Keratinocyte (primary cell): ENCODE data around the gene TLR9. TPM values are rescaled to one million over a fixed set of nuclear protein-coding genes. Genes with fewer than 3 reads are reported as not detected.

Source experiments
- DNase-seq: peaks from one replicate; pipeline ENCODE4 v3.0.0-alpha.2; 2011; ENCODE audit warnings: low read depth, missing footprints, low spot score
- FAIRE-seq: peaks from 2 replicates; lab custom pipeline; 2011; peaks lifted over from hg19 to GRCh38; lab: Jason Lieb, UNC
- H2AFZ ChIP-seq: 2 replicates; pipeline ENCODE4 v1.6.0; 2012; ENCODE audit warnings: low read length, control low read depth, inconsistent platforms; ENCODE audit not compliant: control insufficient read depth
- H3K27ac ChIP-seq: 2 replicates; pipeline ENCODE4 v1.5.1; 2011; ENCODE audit warnings: low read length; ENCODE audit not compliant: control insufficient read depth, insufficient read depth
- H3K27me3 ChIP-seq: 3 replicates; pipeline ENCODE4 v1.6.0; 2011; ENCODE audit warnings: low read length; ENCODE audit not compliant: control insufficient read depth, insufficient read depth; ENCODE audit errors: extremely low read depth
- H3K36me3 ChIP-seq, 2 experiments: 2 replicates in 1 of 2; 3 replicates in 1 of 2; pipeline ENCODE4 v1.5.1; 2011; ENCODE audit warnings: low read length in 2 of 2, mild to moderate bottlenecking in 1 of 2; ENCODE audit not compliant: control insufficient read depth in 2 of 2, insufficient read depth in 2 of 2; ENCODE audit errors: extremely low read depth in 1 of 2
- H3K4me1 ChIP-seq: 3 replicates; pipeline ENCODE4 v1.5.1; 2011; ENCODE audit warnings: low read length; ENCODE audit not compliant: control insufficient read depth, insufficient read depth; ENCODE audit errors: extremely low read depth
- H3K4me2 ChIP-seq: 3 replicates; pipeline ENCODE4 v1.6.0; 2011; ENCODE audit warnings: low read depth, low read length; ENCODE audit not compliant: control insufficient read depth, insufficient read depth; ENCODE audit errors: extremely low read depth
- H3K4me3 ChIP-seq, 3 experiments: fragments of 200-600 bp in 1 of 3; sonication (generic) in 1 of 3; 2 replicates in 2 of 3; 3 replicates in 1 of 3; pipeline ENCODE4 v1.5.1; 2011 to 2016; ENCODE audit warnings: low read length in 3 of 3, mild to moderate bottlenecking in 3 of 3, control low read depth in 2 of 3, inconsistent platforms in 1 of 3, low read depth in 1 of 3, mixed read lengths in 1 of 3, mixed run types in 1 of 3, moderate library complexity in 1 of 3; ENCODE audit not compliant: control insufficient read depth in 2 of 3, insufficient read depth in 2 of 3; ENCODE audit errors: extremely low read depth in 1 of 3
- H3K79me2 ChIP-seq: 2 replicates; pipeline ENCODE4 v1.6.0; 2012; ENCODE audit warnings: low read length; ENCODE audit not compliant: control insufficient read depth, insufficient read depth
- H3K9ac ChIP-seq: 3 replicates; pipeline ENCODE4 v1.6.0; 2011; ENCODE audit warnings: low read length; ENCODE audit not compliant: control insufficient read depth, insufficient read depth; ENCODE audit errors: extremely low read depth
- H3K9me1 ChIP-seq: 3 replicates; pipeline ENCODE4 v1.6.0; 2011; ENCODE audit warnings: low read length; ENCODE audit not compliant: control insufficient read depth, insufficient read depth; ENCODE audit errors: extremely low read depth
- H3K9me3 ChIP-seq: 2 replicates; pipeline ENCODE4 v1.5.1; 2012; ENCODE audit warnings: low read depth, low read length; ENCODE audit not compliant: control insufficient read depth
- H4K20me1 ChIP-seq: 3 replicates; pipeline ENCODE4 v1.6.0; 2011; ENCODE audit warnings: low read length; ENCODE audit not compliant: control insufficient read depth, insufficient read depth; ENCODE audit errors: extremely low read depth
- EZH2 ChIP-seq: IDR thresholded peaks from one replicate; pipeline ENCODE4 v1.6.1; 2012; ENCODE audit warnings: inconsistent platforms, mild to moderate bottlenecking, low read length, moderate library complexity
- dilution Hi-C: fragments of 300-500 bp; cut with MboI; formaldehyde crosslinking; loops from one replicate; pipeline ENCODE4 v1.7.0; 2020; ENCODE audit warnings: low sequenced_read_pairs; ENCODE audit not compliant: extremely low pct_ligation_motif_present
- polyA plus RNA-seq, 5 experiments: library from polyadenylated mRNA; depleted of rRNA in 3 of 5; stranded (reverse) in 3 of 5; stranded (forward) in 1 of 5; unstranded in 1 of 5; fragments of >200 nt; gene quantifications; 1 replicate in 1 of 5; 2 replicates in 3 of 5; 3 replicates in 1 of 5; pipeline versions ENCODE4 v1.2.1 to v1.2.3, GENCODE V29; 2011 to 2012; ENCODE audit warnings: missing spikeins in 2 of 5, low read depth in 1 of 5, low replicate concordance in 1 of 5
- small RNA-seq, 3 experiments: library from RNA; depleted of rRNA; stranded (forward); fragments of <200 nt; gene quantifications; one replicate each; pipeline ENCODE3, GENCODE V24; 2012; ENCODE audit warnings: low read depth in 3 of 3, low replicate concordance in 1 of 3; ENCODE audit not compliant: insufficient read length in 3 of 3
- TF ChIP-seq, protein P1 (sequence below), 3 experiments: IDR thresholded peaks in 1 of 3; conservative IDR thresholded peaks in 1 of 3; optimal IDR thresholded peaks in 1 of 3; 2 replicates in 2 of 3; 3 replicates in 1 of 3; pipeline versions ENCODE3 to v1.5.1; 2011; ENCODE audit warnings: low read length in 3 of 3, mild to moderate bottlenecking in 3 of 3, moderate library complexity in 2 of 3, control low read depth in 1 of 3, inconsistent platforms in 1 of 3; ENCODE audit not compliant: insufficient read depth in 2 of 3; ENCODE audit errors: extremely low read depth in 1 of 3

TLR9 gene
- polyA plus RNA-seq, 1 donor (not counting 4 experiments of a cell fraction or from before 2014, with no cell fraction given): not detected

DNA sequence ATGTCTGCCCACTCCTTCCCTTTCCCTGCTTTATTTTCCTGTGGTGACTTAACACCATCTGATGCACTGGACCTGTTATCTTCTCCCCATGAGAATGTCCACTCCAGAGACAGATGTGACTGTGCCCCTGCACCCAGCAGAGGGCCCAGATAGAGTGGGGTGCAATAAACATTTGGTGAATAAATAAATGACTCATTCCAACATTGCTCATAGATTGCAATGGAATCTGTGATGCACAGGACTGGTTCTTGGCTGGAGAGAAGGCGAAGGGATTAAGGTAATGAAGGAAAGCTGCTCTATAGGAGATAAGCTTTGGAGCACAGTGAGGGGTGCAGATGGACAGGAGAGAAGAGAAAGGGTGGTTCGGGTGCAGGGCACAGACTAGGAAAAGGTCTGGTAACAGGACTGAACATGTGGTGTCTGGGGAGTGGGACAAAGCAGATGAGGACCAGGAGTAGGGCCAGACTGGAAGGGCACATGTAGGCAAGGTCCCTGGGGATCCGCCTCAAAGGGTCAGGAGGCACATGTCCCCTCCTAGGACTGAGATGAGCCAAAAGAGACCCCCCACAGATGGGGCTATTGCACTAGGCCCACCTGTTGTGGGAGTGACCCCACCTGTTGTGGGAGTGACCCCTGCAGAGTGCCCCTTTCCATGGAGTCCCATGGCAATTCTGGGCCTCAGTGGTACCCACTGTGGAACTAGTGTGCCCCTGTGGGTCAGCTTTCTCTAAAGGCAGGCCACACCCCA lies 53.8 kb downstream of the TLR9 start:
- no peak overlapping the region for H2AFZ ChIP-seq
- no peak overlapping the region for H3K9ac ChIP-seq
- dilution Hi-C loops: no loop called here
- no peaks in the 10 kb centered on the region for H3K9me1 ChIP-seq
- TF ChIP-seq EZH2: no peak
- TF ChIP-seq, protein P1, sequence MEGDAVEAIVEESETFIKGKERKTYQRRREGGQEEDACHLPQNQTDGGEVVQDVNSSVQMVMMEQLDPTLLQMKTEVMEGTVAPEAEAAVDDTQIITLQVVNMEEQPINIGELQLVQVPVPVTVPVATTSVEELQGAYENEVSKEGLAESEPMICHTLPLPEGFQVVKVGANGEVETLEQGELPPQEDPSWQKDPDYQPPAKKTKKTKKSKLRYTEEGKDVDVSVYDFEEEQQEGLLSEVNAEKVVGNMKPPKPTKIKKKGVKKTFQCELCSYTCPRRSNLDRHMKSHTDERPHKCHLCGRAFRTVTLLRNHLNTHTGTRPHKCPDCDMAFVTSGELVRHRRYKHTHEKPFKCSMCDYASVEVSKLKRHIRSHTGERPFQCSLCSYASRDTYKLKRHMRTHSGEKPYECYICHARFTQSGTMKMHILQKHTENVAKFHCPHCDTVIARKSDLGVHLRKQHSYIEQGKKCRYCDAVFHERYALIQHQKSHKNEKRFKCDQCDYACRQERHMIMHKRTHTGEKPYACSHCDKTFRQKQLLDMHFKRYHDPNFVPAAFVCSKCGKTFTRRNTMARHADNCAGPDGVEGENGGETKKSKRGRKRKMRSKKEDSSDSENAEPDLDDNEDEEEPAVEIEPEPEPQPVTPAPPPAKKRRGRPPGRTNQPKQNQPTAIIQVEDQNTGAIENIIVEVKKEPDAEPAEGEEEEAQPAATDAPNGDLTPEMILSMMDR (optimal IDR thresholded peaks at IDR 0.05 in 1 of 3, IDR thresholded peaks at IDR 0.05 in 1 of 3, conservative IDR thresholded peaks at IDR 0.05 in 1 of 3; ENCODE audit: extremely low read depth in 1 of 3, insufficient read depth in 2 of 3, low read length in 3 of 3): peak in 2 of 3 experiments; percentile 7 to 9
- H3K27ac ChIP-seq: no peak overlapping the region
- H3K9me3 ChIP-seq: no peaks in the 10 kb centered on the region
- no peak overlapping the region for H3K4me2 ChIP-seq
- H3K4me1 ChIP-seq: peaks cover 7% of the 10 kb centered on the region
- no peak for DNase-seq
- no peaks in the 10 kb centered on the region for H4K20me1 ChIP-seq
- H3K79me2 ChIP-seq: no peaks in the 10 kb centered on the region
- H3K4me3 ChIP-seq: no peak overlapping the region
- H3K27me3 ChIP-seq: no peaks in the 10 kb centered on the region
- FAIRE-seq: no peak
- H3K36me3 ChIP-seq: no peaks in the 10 kb centered on the region

Small RNA genes within 50 kb of the gene (small RNA-seq; reads per million reads assigned to genes)
- gene MIRLET7G: 6,694 to 105,579 (median 95,772) reads per million in 3 experiments

Other genes with a start within 250 kb of the TLR9 start
- gene ACY1, start 242.1 kb downstream of the TLR9 start, polyA plus RNA-seq: 71.8 to 91.8 TPM (median 76.6 TPM) in 3 replicates
- 1,648 to 2,317 TPM (median 2,262 TPM) in 3 replicates for gene RPL29, start 229.8 kb downstream of the TLR9 start, polyA plus RNA-seq
- gene DUSP7, start 169.1 kb downstream of the TLR9 start, polyA plus RNA-seq: 103 to 172 TPM (median 121 TPM) in 3 replicates
- 7.2 to 11.5 TPM (median 11.3 TPM) in 3 replicates for gene POC1A, start 71.2 kb downstream of the TLR9 start, polyA plus RNA-seq
- gene ALAS1, start 27.5 kb downstream of the TLR9 start, polyA plus RNA-seq: 54.6 to 109 TPM (median 74.1 TPM) in 3 replicates
- 70.4 to 113 TPM (median 77.0 TPM) in 3 replicates for gene TWF2, start 13.5 kb upstream of the TLR9 start, polyA plus RNA-seq
- 6.4 to 8.0 TPM (median 6.5 TPM) in 3 replicates for gene PPM1M, start 20.1 kb upstream of the TLR9 start, polyA plus RNA-seq
- gene WDR82, start 53.0 kb upstream of the TLR9 start, polyA plus RNA-seq: 53.1 to 75.1 TPM (median 74.4 TPM) in 3 replicates
- gene GLYCTK, start 62.2 kb upstream of the TLR9 start, polyA plus RNA-seq: 4.9 to 5.7 TPM (median 5.0 TPM) in 3 replicates
- 0.33 to 1.1 TPM (median 0.70 TPM) in 3 replicates for gene DNAH1, start 90.7 kb upstream of the TLR9 start, polyA plus RNA-seq
- gene BAP1, start 184.4 kb upstream of the TLR9 start, polyA plus RNA-seq: 97.8 to 119 TPM (median 100 TPM) in 3 replicates
- gene PHF7, start 185.0 kb upstream of the TLR9 start, polyA plus RNA-seq: 9.3 to 10.3 TPM (median 9.3 TPM) in 3 replicates
- gene SEMA3G, start 219.5 kb upstream of the TLR9 start, polyA plus RNA-seq: 0.03 to 0.14 TPM (median 0.07 TPM) in 3 replicates
- 0.22 to 0.35 TPM (median 0.33 TPM) in 3 replicates for gene TNNC1, start 228.4 kb upstream of the TLR9 start, polyA plus RNA-seq
- gene NISCH, start 230.0 kb upstream of the TLR9 start, polyA plus RNA-seq: 48.1 to 65.6 TPM (median 48.4 TPM) in 3 replicates